ENCODE results near the gene TYSND1.

The TYSND1 gene

GRCh38 chr10:70145666-70146488 lies 623 bp downstream of the TYSND1 start:
- peak overlapping the region; percentile 80 to 82 for H3K4me3 ChIP-seq (ENCODE audit: low read depth in 1 of 2, low read length in 2 of 2)
- H3K9me3 ChIP-seq (ENCODE audit: control insufficient read depth in 1 of 2, low read length in 2 of 2) = no peaks in the 10 kb centered on the region
- H3K27ac ChIP-seq (ENCODE audit: low read depth, low read length) = peak overlapping the region; percentile 71
- peak overlapping the region; percentile 77 to 95 for H3K9ac ChIP-seq (ENCODE audit: low read depth in 1 of 2, low read length in 2 of 2)
- H3K36me3 ChIP-seq (ENCODE audit: control insufficient read depth in 1 of 2, insufficient read depth in 2 of 2, low read length in 2 of 2) = peaks cover 9 to 22% of the 10 kb centered on the region in 2 donors
- no peaks in the 10 kb centered on the region for H3K27me3 ChIP-seq (ENCODE audit: control insufficient read depth in 1 of 2, insufficient read depth in 2 of 2, low read length in 2 of 2)
- H3K4me1 ChIP-seq (ENCODE audit: control insufficient read depth in 1 of 2, insufficient read depth in 2 of 2, low read length in 2 of 2) = peaks cover 23 to 25% of the 10 kb centered on the region in 2 donors

- no peaks in the 10 kb centered on the region for H3K9me3 ChIP-seq (ENCODE audit: control insufficient read depth in 1 of 2, low read length in 2 of 2)
- peak overlapping the region; percentile 71 for H3K27ac ChIP-seq (ENCODE audit: low read depth, low read length)
- peak overlapping the region; percentile 77 to 95 for H3K9ac ChIP-seq (ENCODE audit: low read depth in 1 of 2, low read length in 2 of 2)
- H3K4me3 ChIP-seq (ENCODE audit: low read depth in 1 of 2, low read length in 2 of 2) = peak overlapping the region; percentile 80 to 82
- peaks cover 23 to 25% of the 10 kb centered on the region in 2 donors for H3K4me1 ChIP-seq (ENCODE audit: control insufficient read depth in 1 of 2, insufficient read depth in 2 of 2, low read length in 2 of 2)
- no peaks in the 10 kb centered on the region for H3K27me3 ChIP-seq (ENCODE audit: control insufficient read depth in 1 of 2, insufficient read depth in 2 of 2, low read length in 2 of 2)
- H3K36me3 ChIP-seq (ENCODE audit: control insufficient read depth in 1 of 2, insufficient read depth in 2 of 2, low read length in 2 of 2) = peaks cover 5 to 15% of the 10 kb centered on the region in 2 donors
Observed at GRCh38 chr10:70145166-70145665, 1.3 kb downstream of the TYSND1 start.

- Histone ChIP-seq H3K27ac (ENCODE audit: low read depth, low read length) (no peak overlapping the region), H3K9ac (ENCODE audit: low read depth in 1 of 2, low read length in 2 of 2) (peak overlapping the region in 1 of 2 donors; percentile 77), H3K4me1 (ENCODE audit: control insufficient read depth in 1 of 2, insufficient read depth in 2 of 2, low read length in 2 of 2) (peaks cover 23 to 25% of the 10 kb centered on the region in 2 donors), H3K36me3 (ENCODE audit: control insufficient read depth in 1 of 2, insufficient read depth in 2 of 2, low read length in 2 of 2) (peaks cover 0 to 13% of the 10 kb centered on the region in 2 donors), H3K9me3 (ENCODE audit: control insufficient read depth in 1 of 2, low read length in 2 of 2) (no peaks in the 10 kb centered on the region), H3K27me3 (ENCODE audit: control insufficient read depth in 1 of 2, insufficient read depth in 2 of 2, low read length in 2 of 2) (no peaks in the 10 kb centered on the region), H3K4me3 (ENCODE audit: low read depth in 1 of 2, low read length in 2 of 2) (peak overlapping the region; percentile 80 to 82)
Observed at GRCh38 chr10:70144372-70145110, 2.0 kb downstream of the TYSND1 start.

- no peaks in the 10 kb centered on the region for H3K27me3 ChIP-seq (ENCODE audit: control insufficient read depth in 1 of 2, insufficient read depth in 2 of 2, low read length in 2 of 2)
- H3K9me3 ChIP-seq (ENCODE audit: control insufficient read depth in 1 of 2, low read length in 2 of 2) = no peaks in the 10 kb centered on the region
- no peak overlapping the region for H3K4me3 ChIP-seq (ENCODE audit: low read depth in 1 of 2, low read length in 2 of 2)
- no peak overlapping the region for H3K27ac ChIP-seq (ENCODE audit: low read depth, low read length)
- no peak overlapping the region for H3K9ac ChIP-seq (ENCODE audit: low read depth in 1 of 2, low read length in 2 of 2)
- peaks cover 0 to 4% of the 10 kb centered on the region in 2 donors for H3K36me3 ChIP-seq (ENCODE audit: control insufficient read depth in 1 of 2, insufficient read depth in 2 of 2, low read length in 2 of 2)
- peaks cover 30 to 36% of the 10 kb centered on the region in 2 donors for H3K4me1 ChIP-seq (ENCODE audit: control insufficient read depth in 1 of 2, insufficient read depth in 2 of 2, low read length in 2 of 2)
Observed at GRCh38 chr10:70142555-70142954, 3.9 kb downstream of the TYSND1 start.

GRCh38 chr10:70140297-70140696 lies 6.2 kb downstream of the TYSND1 start:
- Histone ChIP-seq H3K27me3 (ENCODE audit: control insufficient read depth in 1 of 2, insufficient read depth in 2 of 2, low read length in 2 of 2) (no peaks in the 10 kb centered on the region), H3K4me1 (ENCODE audit: control insufficient read depth in 1 of 2, insufficient read depth in 2 of 2, low read length in 2 of 2) (peaks cover 20 to 36% of the 10 kb centered on the region in 2 donors), H3K9ac (ENCODE audit: low read depth in 1 of 2, low read length in 2 of 2) (no peak overlapping the region), H3K9me3 (ENCODE audit: control insufficient read depth in 1 of 2, low read length in 2 of 2) (no peaks in the 10 kb centered on the region), H3K36me3 (ENCODE audit: control insufficient read depth in 1 of 2, insufficient read depth in 2 of 2, low read length in 2 of 2) (peaks cover 0 to 4% of the 10 kb centered on the region in 2 donors), H3K27ac (ENCODE audit: low read depth, low read length) (no peak overlapping the region), H3K4me3 (ENCODE audit: low read depth in 1 of 2, low read length in 2 of 2) (no peak overlapping the region)

GRCh38 chr10:70139997-70140250 lies 6.6 kb downstream of the TYSND1 start:
- Histone ChIP-seq H3K9me3 (ENCODE audit: control insufficient read depth in 1 of 2, low read length in 2 of 2) (no peaks in the 10 kb centered on the region), H3K9ac (ENCODE audit: low read depth in 1 of 2, low read length in 2 of 2) (no peak overlapping the region), H3K4me3 (ENCODE audit: low read depth in 1 of 2, low read length in 2 of 2) (no peak overlapping the region), H3K27ac (ENCODE audit: low read depth, low read length) (no peak overlapping the region), H3K27me3 (ENCODE audit: control insufficient read depth in 1 of 2, insufficient read depth in 2 of 2, low read length in 2 of 2) (no peaks in the 10 kb centered on the region), H3K36me3 (ENCODE audit: control insufficient read depth in 1 of 2, insufficient read depth in 2 of 2, low read length in 2 of 2) (peaks cover 0 to 4% of the 10 kb centered on the region in 2 donors), H3K4me1 (ENCODE audit: control insufficient read depth in 1 of 2, insufficient read depth in 2 of 2, low read length in 2 of 2) (peaks cover 17 to 32% of the 10 kb centered on the region in 2 donors)

GRCh38 chr10:70139151-70139996 lies 7.1 kb downstream of the TYSND1 start:
- H3K4me3 ChIP-seq (ENCODE audit: low read depth in 1 of 2, low read length in 2 of 2) = no peak overlapping the region
- H3K36me3 ChIP-seq (ENCODE audit: control insufficient read depth in 1 of 2, insufficient read depth in 2 of 2, low read length in 2 of 2) = peaks cover 0 to 4% of the 10 kb centered on the region in 2 donors
- H3K9me3 ChIP-seq (ENCODE audit: control insufficient read depth in 1 of 2, low read length in 2 of 2) = no peaks in the 10 kb centered on the region
- H3K4me1 ChIP-seq (ENCODE audit: control insufficient read depth in 1 of 2, insufficient read depth in 2 of 2, low read length in 2 of 2) = peaks cover 11 to 26% of the 10 kb centered on the region in 2 donors
- no peak overlapping the region for H3K9ac ChIP-seq (ENCODE audit: low read depth in 1 of 2, low read length in 2 of 2)
- no peak overlapping the region for H3K27ac ChIP-seq (ENCODE audit: low read depth, low read length)
- no peaks in the 10 kb centered on the region for H3K27me3 ChIP-seq (ENCODE audit: control insufficient read depth in 1 of 2, insufficient read depth in 2 of 2, low read length in 2 of 2)

GRCh38 chr10:70137927-70138883 lies 8.3 kb downstream of the TYSND1 start:
- Histone ChIP-seq H3K27ac (ENCODE audit: low read depth, low read length) (peak overlapping the region; percentile 58), H3K9ac (ENCODE audit: low read depth in 1 of 2, low read length in 2 of 2) (peak overlapping the region in 1 of 2 donors; percentile 13), H3K36me3 (ENCODE audit: control insufficient read depth in 1 of 2, insufficient read depth in 2 of 2, low read length in 2 of 2) (peaks cover 0 to 4% of the 10 kb centered on the region in 2 donors), H3K9me3 (ENCODE audit: control insufficient read depth in 1 of 2, low read length in 2 of 2) (no peaks in the 10 kb centered on the region), H3K4me3 (ENCODE audit: low read depth in 1 of 2, low read length in 2 of 2) (no peak overlapping the region), H3K27me3 (ENCODE audit: control insufficient read depth in 1 of 2, insufficient read depth in 2 of 2, low read length in 2 of 2) (no peaks in the 10 kb centered on the region), H3K4me1 (ENCODE audit: control insufficient read depth in 1 of 2, insufficient read depth in 2 of 2, low read length in 2 of 2) (peaks cover 8 to 27% of the 10 kb centered on the region in 2 donors)

- H3K4me3 ChIP-seq (ENCODE audit: low read depth in 1 of 2, low read length in 2 of 2) = no peak overlapping the region
- no peaks in the 10 kb centered on the region for H3K27me3 ChIP-seq (ENCODE audit: control insufficient read depth in 1 of 2, insufficient read depth in 2 of 2, low read length in 2 of 2)
- H3K27ac ChIP-seq (ENCODE audit: low read depth, low read length) = no peak overlapping the region
- peaks cover 14 to 26% of the 10 kb centered on the region in 2 donors for H3K4me1 ChIP-seq (ENCODE audit: control insufficient read depth in 1 of 2, insufficient read depth in 2 of 2, low read length in 2 of 2)
- peaks cover 0 to 4% of the 10 kb centered on the region in 2 donors for H3K36me3 ChIP-seq (ENCODE audit: control insufficient read depth in 1 of 2, insufficient read depth in 2 of 2, low read length in 2 of 2)
- H3K9ac ChIP-seq (ENCODE audit: low read depth in 1 of 2, low read length in 2 of 2) = no peak overlapping the region
- no peaks in the 10 kb centered on the region for H3K9me3 ChIP-seq (ENCODE audit: control insufficient read depth in 1 of 2, low read length in 2 of 2)
Observed at GRCh38 chr10:70137135-70137534, 9.4 kb downstream of the TYSND1 start.
